SKM-1 (cell line): Measurements from ENCODE around the gene LTK.

ENCODE experiments used
- DNase-seq: peaks from one replicate; lab custom pipeline; 2025; ENCODE audit not compliant: unreplicated experiment; lab: John Stamatoyannopoulos, UW

LTK gene

GRCh38 chr15:41535544-41535943 lies 21.9 kb upstream of the LTK start:
- DNase-seq, result no peak

GRCh38 chr15:41530363-41530956 lies 16.8 kb upstream of the LTK start:
- DNase-seq, result no peak

DNA sequence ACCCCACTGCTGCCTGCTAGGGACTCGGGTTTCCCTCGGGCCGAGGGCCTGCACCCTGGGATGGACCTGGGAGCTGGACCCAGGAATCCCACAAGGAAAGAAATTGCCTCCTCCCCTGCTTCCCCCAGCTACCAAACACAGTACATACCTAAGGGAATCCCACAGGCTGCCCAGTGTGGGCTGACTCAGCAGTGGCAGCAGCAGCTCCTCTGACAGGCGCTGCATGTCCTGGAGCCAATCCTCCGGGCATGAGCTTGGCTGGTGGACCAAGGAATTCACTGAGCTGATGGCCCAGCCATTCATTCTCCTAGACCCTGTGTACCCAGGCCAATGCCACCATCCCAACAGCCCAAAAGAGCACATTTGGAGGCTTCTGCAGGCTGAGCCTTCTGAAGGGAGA lies 9.5 kb upstream of the LTK start:
- no peak for DNase-seq

GRCh38 chr15:41521614-41522013 lies 8.0 kb upstream of the LTK start:
- no peak for DNase-seq

- DNase-seq, result no peak
Observed at GRCh38 chr15:41520636-41521035, 7.0 kb upstream of the LTK start.

- DNase-seq, result no peak
Observed at GRCh38 chr15:41517895-41518449, 4.3 kb upstream of the LTK start.

DNA sequence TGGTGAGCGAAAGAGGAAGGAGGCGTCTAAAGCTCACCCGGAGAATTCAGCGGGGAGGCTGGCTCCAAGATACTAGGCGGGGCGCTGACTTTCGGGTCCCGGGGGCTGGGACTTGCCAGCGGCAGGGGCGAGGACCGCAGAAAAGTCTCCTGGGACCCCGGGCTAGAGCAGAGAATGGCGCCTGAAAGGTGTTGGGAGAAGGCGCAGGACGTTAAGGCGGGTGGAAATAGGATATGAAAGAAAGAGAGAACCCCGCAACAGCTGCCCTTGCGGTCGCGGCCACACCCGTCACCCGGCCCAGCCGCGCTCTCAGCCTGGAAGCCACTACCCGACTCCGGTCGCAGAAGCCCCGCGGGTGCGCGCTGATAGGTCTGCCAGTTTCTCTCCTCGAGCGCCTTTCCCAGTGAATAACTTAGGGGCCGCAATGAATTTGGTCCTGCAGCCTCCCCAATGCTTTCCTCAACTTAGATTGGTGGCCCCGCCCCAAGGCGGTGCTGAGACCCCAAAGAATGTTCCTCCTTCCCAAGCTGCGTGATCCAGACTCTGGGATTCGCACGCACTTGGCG lies 604 bp downstream of the LTK start:
- DNase-seq, result no peak

DNA sequence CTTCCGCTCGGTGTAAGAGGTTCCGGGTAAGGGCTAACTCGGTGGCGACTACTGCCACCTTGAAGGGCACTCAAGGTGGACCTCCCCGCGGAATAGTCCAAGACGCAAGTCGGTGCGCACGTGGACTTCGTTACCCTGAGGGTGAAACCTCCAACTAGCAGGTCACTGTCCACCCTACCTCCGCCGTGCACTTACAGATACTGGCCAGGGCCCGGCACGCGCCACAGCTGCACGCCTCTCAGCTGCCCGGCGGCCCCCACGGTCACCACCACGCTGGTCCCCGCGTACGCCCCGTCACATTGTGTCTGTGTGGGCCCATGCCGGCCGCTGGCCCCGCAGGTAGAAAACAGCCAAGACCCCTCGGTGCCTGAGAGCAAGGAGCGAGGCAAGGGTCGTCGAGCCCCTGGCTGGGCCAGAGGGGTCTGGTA lies 1.1 kb downstream of the LTK start:
- DNase-seq, result no peak

DNA sequence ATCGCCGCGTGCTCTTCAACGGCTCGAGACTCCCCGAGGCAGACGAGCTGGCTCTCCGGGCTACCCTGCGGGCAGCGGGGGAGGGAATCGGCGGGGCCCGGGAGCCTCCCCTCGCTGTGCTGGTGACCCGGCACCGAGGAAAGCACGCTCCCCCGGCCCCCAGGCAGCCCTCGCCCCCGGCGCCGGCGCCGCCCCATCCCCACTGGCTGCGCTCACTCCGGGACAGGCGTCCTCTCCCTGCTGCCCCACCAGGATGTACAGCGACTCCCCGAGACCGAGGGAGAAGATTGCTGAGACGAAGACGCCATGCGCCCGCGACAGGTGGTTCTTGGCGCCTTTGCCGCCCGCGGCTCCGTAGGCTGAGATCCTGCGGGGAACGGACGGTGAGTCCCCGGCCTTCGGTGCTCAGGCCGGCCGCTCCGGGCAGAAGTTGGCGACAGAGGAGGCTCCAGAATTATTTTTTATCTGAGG lies 1.7 kb downstream of the LTK start:
- no peak for DNase-seq

DNA sequence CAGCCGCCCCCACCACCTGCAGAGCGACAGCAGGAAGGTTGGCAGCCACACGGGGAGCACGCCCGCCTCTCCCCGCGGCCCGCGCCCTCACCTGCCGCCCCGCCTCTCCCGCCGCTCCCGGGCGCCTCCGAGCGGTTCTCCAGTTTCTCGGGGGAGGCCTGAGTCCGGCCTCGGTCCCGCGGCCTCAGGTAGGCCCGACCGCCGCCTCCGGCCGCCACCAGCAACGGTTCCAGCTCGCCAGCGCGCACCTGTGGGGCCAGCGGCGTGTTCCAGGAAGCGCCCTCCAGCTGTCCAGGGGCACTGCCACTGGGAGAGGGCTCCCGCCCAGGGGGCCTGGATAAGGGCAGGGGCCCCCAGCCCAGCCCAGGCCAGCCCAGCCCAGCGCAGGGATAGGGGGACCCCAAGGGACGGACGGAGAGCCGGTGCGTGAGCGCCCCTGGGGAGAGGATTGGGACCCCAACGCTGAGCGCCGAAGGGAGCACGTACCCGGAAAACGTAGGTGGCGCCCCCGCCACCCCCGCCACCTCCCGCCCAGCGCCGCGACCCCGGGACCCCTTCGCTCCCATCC lies 2.2 kb downstream of the LTK start:
- no peak for DNase-seq

DNA sequence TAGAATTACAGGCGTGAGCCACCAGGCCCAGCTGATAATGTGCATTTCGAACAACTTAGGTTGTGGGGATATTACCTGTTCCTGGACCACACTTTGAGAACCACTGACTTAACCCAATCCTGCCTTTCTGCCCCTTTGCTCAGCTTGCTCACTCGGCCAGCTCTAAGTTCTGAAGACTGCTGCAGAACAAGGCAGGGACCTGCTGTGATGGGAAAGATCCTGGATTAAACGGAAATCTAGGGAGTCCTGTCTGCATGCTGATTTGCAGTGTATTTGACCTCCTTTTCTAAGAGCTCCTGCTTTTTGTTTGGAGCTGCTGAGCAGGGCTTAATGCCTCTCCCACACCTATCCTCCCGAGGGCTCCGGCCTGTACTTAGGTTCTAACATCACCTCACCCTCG lies 2.9 kb downstream of the LTK start:
- DNase-seq, result no peak

DNA sequence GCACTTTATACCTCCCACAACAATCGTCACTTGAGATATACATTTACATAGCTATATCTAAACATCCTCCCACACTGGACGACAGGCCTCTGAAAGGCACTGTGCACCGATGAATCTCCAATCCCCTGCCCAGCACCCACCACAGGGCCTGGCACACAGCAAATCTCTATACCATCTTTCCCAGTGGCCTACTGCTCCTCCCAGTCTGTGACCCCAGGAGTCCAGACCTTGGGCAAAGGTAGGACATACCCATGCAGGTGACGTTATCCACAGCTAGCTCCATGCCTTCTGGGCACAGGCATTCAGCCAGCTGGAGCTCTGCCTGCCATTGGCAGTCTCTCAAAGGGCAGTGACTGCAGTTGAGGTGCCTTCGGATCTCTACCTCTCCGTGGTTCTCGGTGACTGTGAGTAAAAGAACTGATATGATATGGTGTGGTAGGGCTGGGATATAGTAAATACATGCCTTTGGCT lies 5.8 kb downstream of the LTK start:
- DNase-seq, result no peak

DNA sequence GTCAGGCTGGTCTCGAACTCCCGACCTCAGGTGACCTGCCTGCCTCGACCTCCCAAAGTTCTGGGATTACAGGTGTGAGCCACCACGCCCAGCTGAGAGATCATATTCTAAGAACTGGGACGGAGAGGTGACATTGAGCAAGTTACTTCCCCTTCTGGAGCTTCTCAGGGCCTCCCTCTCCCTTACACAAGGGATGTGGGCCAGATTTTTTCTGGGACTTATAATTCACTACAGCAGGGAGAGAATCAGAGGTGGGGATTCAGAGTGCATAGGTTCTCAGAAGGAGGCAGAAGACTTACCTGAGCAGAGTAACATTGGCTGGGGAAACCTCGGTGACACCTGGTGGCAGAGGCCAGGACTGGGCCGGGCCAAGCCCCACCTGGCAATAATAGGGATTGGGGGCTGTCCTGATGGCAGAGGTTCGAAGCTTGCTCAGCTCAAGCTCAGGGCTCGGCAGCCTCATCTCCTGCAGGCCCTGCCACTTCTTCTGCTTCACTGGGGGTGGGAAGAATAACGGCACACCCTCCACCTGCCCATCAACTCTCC lies 6.8 kb downstream of the LTK start:
- DNase-seq, result no peak

GRCh38 chr15:41505776-41506175 lies 7.9 kb downstream of the LTK start:
- DNase-seq, result no peak

DNA sequence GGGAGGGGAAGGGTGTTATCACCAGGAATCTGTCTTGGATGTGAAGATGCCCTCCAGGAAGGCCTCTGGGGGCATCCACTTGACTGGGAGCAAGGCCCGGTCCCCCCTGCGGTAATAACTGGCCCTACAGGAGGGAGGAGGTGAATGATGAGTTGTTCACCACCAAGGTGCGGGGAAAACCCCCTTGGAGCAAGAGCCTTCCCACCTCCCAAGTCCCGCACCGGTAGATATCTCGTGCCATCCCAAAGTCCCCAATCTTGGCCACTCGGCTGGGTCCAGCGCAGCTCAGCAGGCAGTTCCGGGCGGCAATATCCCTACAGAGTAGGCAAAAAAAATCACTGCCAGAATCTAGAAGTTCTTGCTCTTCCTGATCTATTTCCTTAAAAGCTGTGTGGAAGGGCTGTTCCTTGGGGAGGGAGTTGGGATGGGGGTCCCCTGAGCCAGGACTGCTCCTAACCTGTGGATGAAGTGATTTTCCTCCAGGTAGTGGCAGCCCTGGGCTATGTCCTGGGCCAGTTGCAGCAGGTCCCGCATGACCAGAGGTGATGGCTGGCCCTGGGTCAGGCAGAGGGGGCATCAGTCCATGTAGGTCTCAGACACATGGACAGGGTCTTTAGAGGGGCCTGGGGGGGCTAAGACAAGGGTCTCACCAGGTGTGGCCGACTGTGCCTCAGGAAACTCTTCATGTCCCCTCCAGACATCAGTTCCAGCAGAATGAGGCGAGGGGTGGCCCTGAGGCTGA lies 8.7 kb downstream of the LTK start:
- DNase-seq, result no peak

GRCh38 chr15:41503669-41504010 lies 10.0 kb downstream of the LTK start:
- no peak for DNase-seq

DNA sequence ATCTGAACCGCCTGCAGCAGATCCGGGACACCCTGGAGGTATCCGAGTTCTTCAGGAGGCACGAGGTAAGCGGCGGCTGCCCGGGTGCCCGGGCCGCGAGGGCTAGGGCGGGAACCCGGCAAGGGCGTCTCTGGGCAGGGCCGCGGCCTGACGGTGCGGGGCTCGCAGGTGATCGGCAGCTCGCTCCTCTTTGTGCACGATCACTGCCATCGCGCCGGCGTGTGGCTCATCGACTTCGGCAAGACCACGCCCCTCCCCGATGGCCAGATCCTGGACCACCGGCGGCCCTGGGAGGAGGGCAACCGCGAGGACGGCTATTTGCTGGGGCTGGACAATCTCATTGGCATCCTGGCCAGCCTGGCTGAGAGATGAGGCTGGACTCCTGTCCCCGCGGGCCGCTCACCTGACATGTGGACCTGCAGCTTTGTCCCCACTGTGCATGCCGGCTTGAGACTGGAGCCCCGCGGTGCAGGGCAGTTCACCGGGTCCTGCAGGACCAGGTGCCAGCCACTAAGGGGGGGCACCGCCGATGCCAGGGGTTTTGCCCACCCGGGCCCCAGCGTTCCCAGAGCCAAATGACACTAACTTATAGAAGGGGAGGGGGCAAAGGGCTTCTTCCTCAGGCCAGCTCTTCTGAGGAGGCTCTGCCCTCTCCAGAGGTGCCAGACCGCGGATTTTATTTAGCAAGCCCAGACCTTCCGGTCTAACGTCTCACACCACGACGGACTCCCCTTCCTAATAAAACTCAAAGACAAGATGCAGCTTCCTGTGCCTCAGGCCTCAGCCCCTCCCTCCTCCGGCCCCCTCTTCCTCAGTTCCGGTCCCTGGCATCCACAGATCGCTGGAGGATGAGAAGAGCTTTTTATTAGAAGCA lies 10.6 kb downstream of the LTK start:
- DNase-seq, result no peak

- DNase-seq, result no peak
Observed at GRCh38 chr15:41501931-41502794, 11.5 kb downstream of the LTK start.

GRCh38 chr15:41501191-41501917 lies 12.3 kb downstream of the LTK start:
- DNase-seq, result no peak
